ENCODE results near the gene PRKAG2.

GRCh38 chr7:151748733-151749132 is 128.2 kb downstream of the PRKAG2 start:
- TF ChIP-seq CTCF (IDR thresholded peaks at IDR 0.05): no peak
- TF ChIP-seq EP300 (IDR thresholded peaks at IDR 0.05): no peak
